Measurements from ENCODE around the gene CORO2B. TPM values are rescaled to one million over a fixed set of nuclear protein-coding genes. Genes with fewer than 3 reads are reported as not detected.

CORO2B gene
- total RNA-seq, 2 experiments from 2014 or later: 0.09 to 0.11 TPM

DNA sequence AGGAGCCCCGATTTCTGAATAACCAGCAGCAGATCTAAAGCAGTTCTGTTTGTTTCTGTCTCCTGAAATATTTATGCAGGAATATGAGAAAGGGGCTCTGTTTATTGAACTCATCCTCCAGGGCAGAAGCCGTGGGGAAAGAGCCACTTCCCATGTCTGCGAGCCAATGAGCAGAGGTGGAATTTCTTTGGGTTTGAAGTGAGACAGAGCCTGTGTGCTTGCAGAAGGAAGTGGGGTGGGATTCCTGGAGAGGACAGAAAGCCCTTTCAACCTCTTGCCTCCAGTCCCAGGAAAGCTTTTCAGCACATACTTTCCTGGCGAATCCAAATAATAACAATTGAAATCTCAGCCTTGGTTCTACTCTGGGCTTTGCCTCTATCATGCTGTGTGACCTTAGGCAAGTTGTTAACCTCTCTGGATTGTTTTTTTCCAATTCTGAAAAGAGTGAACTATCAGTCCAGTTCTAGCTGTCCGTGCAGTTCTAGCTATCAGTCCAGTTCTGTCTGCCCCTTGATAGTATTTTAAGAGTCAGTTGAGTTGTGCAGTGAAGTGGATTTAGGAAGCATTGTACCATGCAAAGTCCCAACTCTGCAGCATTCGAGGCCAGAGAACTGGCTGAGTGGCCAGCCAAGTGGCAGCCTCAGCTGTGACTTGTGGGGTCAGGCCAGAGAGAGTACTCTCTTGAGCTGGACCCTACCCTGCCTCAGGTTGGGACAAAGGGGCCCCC lies 15.9 kb downstream of the CORO2B start:
- intact Hi-C loops (cut with DNase I, micrococcal nuclease): no loop called here
- ChIA-PET CTCF (no interaction called here), POLR2A (no interaction called here)
- Mint-ChIP-seq H3K27ac (no peak overlapping the region), H3K4me3 (no peak overlapping the region), H3K4me1 (no peaks in the 10 kb centered on the region), H3K9me3 (ENCODE audit: low read depth) (no peaks in the 10 kb centered on the region), H3K36me3 (ENCODE audit: low read depth) (no peaks in the 10 kb centered on the region), H3K27me3 (no peaks in the 10 kb centered on the region)
- ATAC-seq: no peak
- DNase-seq: no peak

DNA sequence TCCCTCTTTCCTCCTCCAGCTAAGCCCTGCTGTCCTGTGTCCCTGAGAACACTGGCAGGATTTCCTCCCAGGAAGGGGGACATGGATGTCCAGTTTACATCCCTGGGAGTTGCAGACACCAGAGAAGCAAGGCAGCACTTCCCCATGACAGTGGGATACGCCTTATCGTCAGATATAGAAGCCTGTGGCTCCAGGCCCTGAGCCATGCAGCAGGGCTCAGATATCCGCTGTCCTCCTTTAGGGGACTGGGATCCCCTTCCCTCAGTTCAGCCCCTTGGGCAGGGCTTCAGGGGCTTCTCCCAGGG lies 16.4 kb downstream of the CORO2B start:
- CTCF ChIA-PET: no interaction called here
- H3K27ac Mint-ChIP-seq: no peak overlapping the region
- H3K9me3 Mint-ChIP-seq (ENCODE audit: low read depth): no peaks in the 10 kb centered on the region
- H3K4me3 Mint-ChIP-seq: no peak overlapping the region
- POLR2A ChIA-PET: no interaction called here
- H3K36me3 Mint-ChIP-seq (ENCODE audit: low read depth): no peaks in the 10 kb centered on the region
- DNase-seq (no peak), ATAC-seq (no peak)
- no peaks in the 10 kb centered on the region for H3K27me3 Mint-ChIP-seq
- intact Hi-C loops (cut with DNase I, micrococcal nuclease): no loop called here
- H3K4me1 Mint-ChIP-seq: no peaks in the 10 kb centered on the region

DNA sequence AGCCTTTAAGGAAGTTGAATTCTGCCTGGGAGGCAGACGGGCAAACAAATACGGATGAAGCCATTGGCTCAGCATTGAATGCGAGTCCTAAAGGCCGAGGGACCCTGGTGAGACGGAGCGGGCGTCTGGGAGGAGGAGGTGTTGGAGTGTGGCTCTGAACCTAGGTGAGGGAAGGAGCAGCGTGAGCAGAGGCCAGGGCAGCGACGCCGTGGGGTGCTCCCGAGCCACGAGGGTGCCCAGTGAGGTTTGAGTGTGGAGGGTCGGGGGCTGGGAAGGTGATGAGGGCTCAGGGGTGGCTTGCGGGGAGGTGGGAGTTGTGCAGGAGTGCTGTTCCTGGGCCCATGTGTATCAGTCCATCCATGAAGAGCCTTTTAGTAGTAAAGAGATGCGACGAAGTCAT lies 17.0 kb downstream of the CORO2B start:
- no peak overlapping the region for H3K4me3 Mint-ChIP-seq
- no peak for ATAC-seq
- H3K36me3 Mint-ChIP-seq (ENCODE audit: low read depth): no peaks in the 10 kb centered on the region
- no peak overlapping the region for H3K27ac Mint-ChIP-seq
- no peak for DNase-seq
- H3K27me3 Mint-ChIP-seq: no peaks in the 10 kb centered on the region
- H3K4me1 Mint-ChIP-seq: no peaks in the 10 kb centered on the region
- ChIA-PET CTCF (no interaction called here), POLR2A (no interaction called here)
- no peaks in the 10 kb centered on the region for H3K9me3 Mint-ChIP-seq (ENCODE audit: low read depth)
- intact Hi-C loops (cut with DNase I, micrococcal nuclease): no loop called here

DNA sequence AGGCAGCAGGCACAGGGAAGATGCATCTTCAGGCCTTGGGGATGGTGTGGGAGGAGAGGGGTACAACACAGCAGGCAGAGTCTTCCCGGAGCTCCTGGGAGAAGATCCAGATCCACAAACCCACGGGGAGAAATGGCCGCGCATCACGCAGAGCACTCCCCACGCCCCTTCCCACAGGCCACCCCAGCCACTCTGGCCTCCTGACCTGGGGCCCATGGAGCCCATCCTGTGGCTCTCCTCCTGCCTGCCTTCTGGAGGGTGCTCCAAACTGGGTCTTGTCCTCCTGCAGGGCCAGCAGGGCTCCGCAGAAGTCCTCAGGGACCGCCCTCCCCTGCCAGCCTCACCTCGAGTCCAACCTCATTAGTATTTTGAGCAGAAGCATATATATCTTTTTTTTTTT lies 17.9 kb downstream of the CORO2B start:
- Mint-ChIP-seq H3K27ac (no peak overlapping the region), H3K27me3 (no peaks in the 10 kb centered on the region), H3K9me3 (ENCODE audit: low read depth) (no peaks in the 10 kb centered on the region), H3K4me1 (no peaks in the 10 kb centered on the region), H3K36me3 (ENCODE audit: low read depth) (no peaks in the 10 kb centered on the region), H3K4me3 (no peak overlapping the region)
- intact Hi-C loops (cut with DNase I, micrococcal nuclease): no loop called here
- DNase-seq (no peak), ATAC-seq (no peak)
- ChIA-PET CTCF (no interaction called here), POLR2A (no interaction called here)

DNA sequence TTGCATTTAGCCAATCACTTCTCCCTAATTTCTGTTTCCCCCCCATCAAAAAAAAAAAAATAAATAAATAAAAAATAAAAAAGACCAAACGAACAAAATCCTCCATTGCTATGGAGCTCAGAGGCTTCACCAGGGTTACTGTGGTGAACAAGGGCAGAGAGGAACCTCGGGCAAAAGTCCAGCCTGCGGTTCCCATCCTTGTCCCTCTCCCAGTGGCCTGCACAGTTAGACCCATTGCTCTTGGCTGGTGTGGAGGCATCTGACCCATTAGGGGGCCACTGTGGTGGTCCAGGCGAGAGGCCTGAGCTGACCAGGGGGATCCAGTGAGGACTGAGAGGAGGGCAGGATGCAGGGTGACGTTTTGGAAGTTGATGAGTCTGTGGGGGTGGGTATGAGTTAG lies 18.8 kb downstream of the CORO2B start:
- Mint-ChIP-seq H3K9me3 (ENCODE audit: low read depth) (no peaks in the 10 kb centered on the region), H3K27me3 (no peaks in the 10 kb centered on the region), H3K27ac (no peak overlapping the region), H3K36me3 (ENCODE audit: low read depth) (no peaks in the 10 kb centered on the region), H3K4me1 (no peaks in the 10 kb centered on the region), H3K4me3 (no peak overlapping the region)
- ATAC-seq (no peak), DNase-seq (no peak)
- ChIA-PET POLR2A (no interaction called here), CTCF (no interaction called here)
- intact Hi-C loops (cut with DNase I, micrococcal nuclease): no loop called here

DNA sequence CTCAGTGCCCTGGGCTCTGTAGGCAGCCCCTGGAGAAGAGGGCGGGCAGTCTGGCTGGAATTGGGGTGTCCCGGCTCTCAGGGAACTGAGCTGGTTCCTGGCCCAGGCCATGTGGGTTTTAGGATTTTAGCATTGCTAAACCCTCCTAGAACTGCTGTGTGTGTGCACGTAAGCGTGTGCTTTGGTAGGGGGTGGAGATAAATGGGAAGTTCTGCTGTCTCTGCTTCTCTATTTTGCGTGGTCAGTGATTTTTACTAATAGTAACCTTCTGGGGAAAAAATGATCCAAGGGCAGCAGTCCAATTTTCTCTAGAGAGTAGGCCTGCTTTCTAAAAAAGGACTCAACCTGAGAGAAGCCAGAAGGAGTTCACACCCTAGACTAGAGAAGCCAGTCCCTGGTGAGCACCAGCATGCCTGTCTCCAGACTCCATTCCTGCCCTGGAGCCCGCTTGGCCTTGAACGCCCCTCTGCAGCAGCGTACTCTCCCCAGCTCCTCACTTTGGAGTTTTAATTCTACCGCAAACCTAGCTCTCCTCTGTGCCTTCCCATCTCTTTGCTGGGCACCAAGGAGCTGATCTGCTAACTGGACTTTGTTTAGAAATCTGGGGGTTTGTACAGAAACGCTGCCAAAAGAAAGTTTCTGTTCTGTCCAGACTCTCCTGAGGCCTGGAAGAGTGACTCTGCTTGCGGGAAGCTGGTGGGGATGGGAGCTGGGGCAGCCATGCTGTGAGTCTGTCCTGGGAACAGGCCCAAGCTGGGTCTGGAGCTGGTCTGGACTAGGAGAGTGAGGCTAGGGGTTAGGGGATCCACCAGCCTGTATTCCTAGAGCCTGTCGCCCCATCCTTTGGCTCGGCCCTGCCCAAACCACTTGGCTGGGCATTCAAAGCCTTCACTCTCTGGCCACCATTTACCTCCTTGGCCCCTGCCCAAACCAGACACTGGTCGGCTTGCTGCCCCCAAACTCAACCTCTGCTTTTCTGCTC lies 19.7 kb downstream of the CORO2B start:
- no peaks in the 10 kb centered on the region for H3K9me3 Mint-ChIP-seq (ENCODE audit: low read depth)
- H3K27me3 Mint-ChIP-seq: no peaks in the 10 kb centered on the region
- ChIA-PET POLR2A (no interaction called here), CTCF (no interaction called here)
- no peak for ATAC-seq
- DNase-seq: no peak
- no peak overlapping the region for H3K27ac Mint-ChIP-seq
- H3K4me3 Mint-ChIP-seq: no peak overlapping the region
- intact Hi-C loops (cut with DNase I, micrococcal nuclease): no loop called here
- no peaks in the 10 kb centered on the region for H3K4me1 Mint-ChIP-seq
- no peaks in the 10 kb centered on the region for H3K36me3 Mint-ChIP-seq (ENCODE audit: low read depth)

DNA sequence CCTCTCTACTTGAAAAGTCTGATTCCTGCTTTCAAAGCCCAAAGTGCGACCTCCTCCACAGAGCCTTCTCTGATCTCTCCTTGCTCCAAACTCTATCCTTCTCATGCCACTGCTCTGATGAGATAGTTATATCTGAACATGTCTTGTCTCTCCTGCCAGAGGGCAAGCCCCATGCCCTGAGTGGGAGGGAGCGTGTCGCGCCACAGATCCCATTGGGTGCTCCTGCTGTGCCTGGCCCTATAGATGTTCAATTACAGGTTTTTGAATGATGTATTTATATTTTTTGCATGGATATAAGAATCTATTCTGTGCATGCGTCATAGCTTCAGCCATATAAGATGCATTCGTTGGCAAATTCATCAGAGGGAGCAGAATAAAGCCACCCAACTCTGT lies 20.4 kb downstream of the CORO2B start:
- POLR2A ChIA-PET: no interaction called here
- ATAC-seq (no peak), DNase-seq (no peak)
- no peaks in the 10 kb centered on the region for H3K27me3 Mint-ChIP-seq
- no peaks in the 10 kb centered on the region for H3K36me3 Mint-ChIP-seq (ENCODE audit: low read depth)
- intact Hi-C loops (cut with DNase I, micrococcal nuclease): no loop called here
- H3K4me1 Mint-ChIP-seq: no peaks in the 10 kb centered on the region
- H3K4me3 Mint-ChIP-seq: no peak overlapping the region
- H3K27ac Mint-ChIP-seq: no peak overlapping the region
- no peaks in the 10 kb centered on the region for H3K9me3 Mint-ChIP-seq (ENCODE audit: low read depth)
- CTCF ChIA-PET: no interaction called here

DNA sequence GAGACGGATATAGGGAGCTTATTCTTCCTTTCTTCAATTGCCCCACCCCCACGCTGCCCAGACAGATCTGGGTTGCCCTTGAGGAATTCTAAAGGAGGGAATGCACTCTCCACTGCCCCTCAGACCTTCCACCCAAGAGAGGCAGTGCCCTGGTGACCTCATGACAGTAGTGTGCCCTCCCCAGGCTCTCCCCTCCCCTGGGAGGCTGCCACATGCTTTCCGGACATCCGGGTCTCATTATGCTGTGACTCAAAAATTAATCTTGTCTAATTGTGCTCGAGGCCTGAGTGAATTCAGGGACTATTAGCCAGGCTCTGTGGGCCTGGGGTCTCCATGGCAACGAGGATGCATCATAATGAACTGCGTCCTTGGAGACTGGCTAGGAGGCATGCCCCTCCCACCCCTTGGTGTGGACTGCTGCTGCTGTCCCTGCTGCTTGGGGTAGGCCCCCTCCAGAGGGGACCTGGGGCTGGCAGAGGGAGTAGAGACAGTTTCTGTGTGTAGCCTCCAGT lies 20.8 kb downstream of the CORO2B start:
- DNase-seq (no peak), ATAC-seq (no peak)
- H3K4me1 Mint-ChIP-seq: no peaks in the 10 kb centered on the region
- H3K9me3 Mint-ChIP-seq (ENCODE audit: low read depth): no peaks in the 10 kb centered on the region
- CTCF ChIA-PET: no interaction called here
- no peaks in the 10 kb centered on the region for H3K27me3 Mint-ChIP-seq
- H3K4me3 Mint-ChIP-seq: no peak overlapping the region
- intact Hi-C loops (cut with DNase I, micrococcal nuclease): no loop called here
- no peaks in the 10 kb centered on the region for H3K36me3 Mint-ChIP-seq (ENCODE audit: low read depth)
- POLR2A ChIA-PET: no interaction called here
- no peak overlapping the region for H3K27ac Mint-ChIP-seq

DNA sequence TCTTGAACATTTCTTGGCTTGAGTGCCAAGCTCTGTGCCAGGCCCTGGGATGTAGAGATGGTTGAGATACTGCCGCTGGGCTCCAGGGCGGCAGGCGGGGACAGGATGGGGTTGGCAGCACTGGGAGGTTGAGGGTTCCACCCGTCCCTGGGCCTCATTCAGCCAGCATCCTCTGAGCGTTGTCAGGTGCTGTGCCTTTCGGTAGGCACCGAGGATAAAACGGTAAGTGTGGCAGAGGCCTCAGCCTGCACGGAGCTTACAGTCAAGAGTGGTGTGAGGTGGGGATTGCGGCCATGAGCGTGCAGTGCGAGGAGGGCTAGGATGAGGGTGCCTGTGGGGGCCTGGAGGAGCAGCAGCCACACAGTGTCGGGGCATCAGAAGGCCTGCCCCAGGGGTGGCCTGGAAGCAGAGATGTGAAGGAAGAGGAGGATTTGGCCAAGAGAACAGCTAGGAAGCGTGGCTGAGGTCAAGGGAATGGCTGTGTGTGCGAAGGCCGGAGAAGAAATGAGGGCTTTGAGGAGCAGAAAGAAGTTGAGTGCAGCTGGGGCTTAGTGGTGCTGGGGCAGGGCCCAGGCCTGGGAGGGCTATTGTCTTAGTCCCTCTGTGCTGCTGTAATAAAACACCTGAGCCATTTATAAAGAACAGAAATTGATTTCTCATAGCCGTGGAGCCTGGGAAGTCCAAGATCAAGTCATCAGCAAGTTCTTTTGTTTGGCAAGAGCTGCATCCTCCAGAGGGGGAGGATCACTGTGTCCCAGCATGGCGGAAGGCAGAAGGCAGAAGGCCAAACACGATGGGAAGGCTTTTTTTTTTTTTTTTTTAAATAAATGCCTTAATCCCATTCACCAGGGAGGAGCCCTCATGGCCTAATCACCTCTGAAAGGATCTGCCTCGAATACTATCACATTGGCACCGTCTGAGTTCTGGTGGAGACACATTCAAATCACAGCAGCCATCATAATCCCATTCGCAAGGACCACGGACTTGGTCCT lies 22.7 kb downstream of the CORO2B start:
- intact Hi-C loops (cut with DNase I, micrococcal nuclease): no loop called here
- Mint-ChIP-seq H3K27ac (no peak overlapping the region), H3K4me3 (no peak overlapping the region), H3K27me3 (no peaks in the 10 kb centered on the region), H3K36me3 (ENCODE audit: low read depth) (no peaks in the 10 kb centered on the region), H3K9me3 (ENCODE audit: low read depth) (peaks cover 2% of the 10 kb centered on the region), H3K4me1 (no peaks in the 10 kb centered on the region)
- ChIA-PET CTCF (no interaction called here), POLR2A (no interaction called here)
- DNase-seq (no peak), ATAC-seq (no peak)

DNA sequence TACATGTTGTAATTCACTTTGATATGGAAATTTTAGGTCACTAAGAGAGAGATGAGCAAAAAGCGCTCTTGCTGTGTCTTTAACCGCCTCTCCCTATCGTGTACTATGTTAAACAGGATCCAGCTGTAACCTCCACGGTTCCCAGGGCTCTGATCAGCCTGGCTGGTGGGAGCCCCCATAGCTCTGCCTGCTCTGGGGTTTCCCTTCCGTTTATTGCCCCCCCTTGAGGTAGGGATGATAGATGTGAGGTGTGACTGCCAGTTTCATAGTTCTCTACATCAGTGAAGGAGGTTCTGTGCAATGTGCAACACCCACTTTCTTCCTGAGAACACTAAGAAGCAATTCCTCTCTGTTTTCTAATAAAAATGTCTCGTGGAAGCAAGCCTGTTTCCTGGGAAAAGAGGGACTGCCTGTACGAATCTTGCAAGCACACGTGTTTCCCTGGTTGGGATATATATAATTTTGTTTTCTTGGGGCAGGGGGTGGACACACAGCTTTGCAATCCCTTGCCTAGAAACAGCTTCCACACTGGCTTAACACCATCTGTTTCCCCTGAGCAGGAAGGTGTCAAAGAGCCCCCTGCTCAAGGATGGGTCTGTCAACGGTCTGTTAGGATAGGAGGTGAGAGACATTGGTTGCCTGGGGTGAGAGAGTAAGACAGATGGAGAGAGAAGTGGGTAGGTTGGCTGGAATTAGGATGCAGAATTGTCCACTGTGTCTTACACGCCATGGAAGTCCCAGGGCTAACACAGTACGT lies 23.8 kb downstream of the CORO2B start:
- POLR2A ChIA-PET: no interaction called here
- intact Hi-C loops (cut with DNase I, micrococcal nuclease): no loop called here
- ATAC-seq (no peak), DNase-seq (no peak)
- Mint-ChIP-seq H3K9me3 (ENCODE audit: low read depth) (peaks cover 3% of the 10 kb centered on the region), H3K36me3 (ENCODE audit: low read depth) (no peaks in the 10 kb centered on the region), H3K27ac (no peak overlapping the region), H3K27me3 (no peaks in the 10 kb centered on the region), H3K4me3 (no peak overlapping the region), H3K4me1 (no peaks in the 10 kb centered on the region)
- CTCF ChIA-PET: interaction anchor here (0.5 kb wide), 1 partner anchor 51 kb away, joined by 3 read pairs; no protein-coding TSS in a partner anchor

DNA sequence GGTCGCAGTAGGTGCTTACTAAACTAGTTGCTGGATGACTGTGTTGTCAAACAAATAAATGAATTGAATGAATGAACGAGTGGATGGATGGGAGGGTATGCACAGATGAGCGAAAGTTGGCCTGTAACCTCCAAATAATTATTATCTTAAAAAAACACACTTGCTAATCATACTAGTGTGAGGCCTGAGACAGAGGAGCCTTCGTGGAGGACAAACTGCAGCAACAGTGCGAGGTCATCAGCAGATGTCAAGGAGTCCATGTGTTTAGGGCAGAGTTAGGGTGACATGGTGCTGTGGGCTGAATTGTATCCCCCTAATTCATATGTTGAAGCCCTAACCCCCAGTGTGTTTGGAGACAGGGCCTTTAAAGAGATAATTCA lies 24.4 kb downstream of the CORO2B start:
- ATAC-seq: no peak

More for the DNA sequence above, 24.4 kb downstream of the CORO2B start:
- Mint-ChIP-seq H3K27me3 (no peaks in the 10 kb centered on the region), H3K36me3 (ENCODE audit: low read depth) (no peaks in the 10 kb centered on the region), H3K27ac (no peak overlapping the region), H3K9me3 (ENCODE audit: low read depth) (peaks cover 3% of the 10 kb centered on the region), H3K4me1 (no peaks in the 10 kb centered on the region), H3K4me3 (no peak overlapping the region)
- intact Hi-C loops (cut with DNase I, micrococcal nuclease): no loop called here
- DNase-seq: no peak
- CTCF ChIA-PET: no interaction called here
- POLR2A ChIA-PET: no interaction called here

Measured in activated CD4-positive, alpha-beta T cell treated with anti-CD3 and anti-CD28 coated beads for 36 hours (primary cell).